OCI-LY3 (cell line): ENCODE measurements around the gene SPRR3.

ENCODE experiments used
- CTCF ChIP-seq: fragments of 200-600, 300-600 bp; sonication (generic); IDR thresholded peaks from 2 replicates; pipeline ENCODE4 v1.5.1; 2014; ENCODE audit warnings: antibody characterized with exemption, low read length, low read depth
- EZH2phosphoT487 ChIP-seq: fragments of 200-600 bp; shearing (Covaris generic); IDR thresholded peaks from 2 replicates; pipeline ENCODE4 v1.6.1; 2018; ENCODE audit warnings: antibody characterized with exemption, mixed run types, low read depth

- no peak for TF ChIP-seq CTCF
- no peak for TF ChIP-seq EZH2phosphoT487
Observed at GRCh38 chr1:152959801-152960451, 41.6 kb upstream of the SPRR3 start.
